ENCODE results near the gene NDUFS5. TPM values are rescaled to one million over a fixed set of nuclear protein-coding genes. Genes with fewer than 3 reads are reported as not detected.

Gene NDUFS5
- total RNA-seq, 1 experiment from 2014 or later: 316 TPM

DNA sequence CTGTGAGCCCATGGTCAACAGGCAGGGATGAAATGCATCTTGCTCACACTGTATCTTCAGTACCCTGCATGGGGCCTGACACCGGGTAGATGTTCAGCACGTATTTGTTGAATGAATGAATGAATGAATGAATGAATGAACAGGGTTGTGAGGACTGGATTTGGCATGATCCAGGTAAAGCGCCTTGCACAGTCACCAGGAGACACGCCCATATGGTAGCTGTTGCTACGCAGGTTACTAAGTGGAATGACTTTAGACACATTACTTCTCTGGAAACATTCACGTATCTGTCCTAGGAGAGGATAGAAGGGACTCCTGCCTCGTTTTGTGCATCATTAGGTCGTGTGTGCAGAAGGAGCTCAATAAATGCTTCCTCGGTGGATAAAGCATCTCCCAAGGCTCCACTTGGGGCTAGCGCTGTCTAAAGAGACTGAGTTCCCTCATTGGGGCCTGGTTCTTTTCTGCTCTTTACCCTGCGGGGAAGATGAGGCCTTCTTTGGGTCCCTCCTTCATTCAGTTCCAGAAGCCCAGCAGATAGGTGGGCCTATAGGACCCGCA, 54.2 kb downstream of the NDUFS5 start:
- TF ChIP-seq POLR2AphosphoS5 (IDR thresholded peaks at IDR 0.05; ENCODE audit: low read depth, low read length): no peak
- TF ChIP-seq, protein P1, sequence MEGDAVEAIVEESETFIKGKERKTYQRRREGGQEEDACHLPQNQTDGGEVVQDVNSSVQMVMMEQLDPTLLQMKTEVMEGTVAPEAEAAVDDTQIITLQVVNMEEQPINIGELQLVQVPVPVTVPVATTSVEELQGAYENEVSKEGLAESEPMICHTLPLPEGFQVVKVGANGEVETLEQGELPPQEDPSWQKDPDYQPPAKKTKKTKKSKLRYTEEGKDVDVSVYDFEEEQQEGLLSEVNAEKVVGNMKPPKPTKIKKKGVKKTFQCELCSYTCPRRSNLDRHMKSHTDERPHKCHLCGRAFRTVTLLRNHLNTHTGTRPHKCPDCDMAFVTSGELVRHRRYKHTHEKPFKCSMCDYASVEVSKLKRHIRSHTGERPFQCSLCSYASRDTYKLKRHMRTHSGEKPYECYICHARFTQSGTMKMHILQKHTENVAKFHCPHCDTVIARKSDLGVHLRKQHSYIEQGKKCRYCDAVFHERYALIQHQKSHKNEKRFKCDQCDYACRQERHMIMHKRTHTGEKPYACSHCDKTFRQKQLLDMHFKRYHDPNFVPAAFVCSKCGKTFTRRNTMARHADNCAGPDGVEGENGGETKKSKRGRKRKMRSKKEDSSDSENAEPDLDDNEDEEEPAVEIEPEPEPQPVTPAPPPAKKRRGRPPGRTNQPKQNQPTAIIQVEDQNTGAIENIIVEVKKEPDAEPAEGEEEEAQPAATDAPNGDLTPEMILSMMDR (IDR thresholded peaks at IDR 0.05): no peak
- TF ChIP-seq, protein P2, sequence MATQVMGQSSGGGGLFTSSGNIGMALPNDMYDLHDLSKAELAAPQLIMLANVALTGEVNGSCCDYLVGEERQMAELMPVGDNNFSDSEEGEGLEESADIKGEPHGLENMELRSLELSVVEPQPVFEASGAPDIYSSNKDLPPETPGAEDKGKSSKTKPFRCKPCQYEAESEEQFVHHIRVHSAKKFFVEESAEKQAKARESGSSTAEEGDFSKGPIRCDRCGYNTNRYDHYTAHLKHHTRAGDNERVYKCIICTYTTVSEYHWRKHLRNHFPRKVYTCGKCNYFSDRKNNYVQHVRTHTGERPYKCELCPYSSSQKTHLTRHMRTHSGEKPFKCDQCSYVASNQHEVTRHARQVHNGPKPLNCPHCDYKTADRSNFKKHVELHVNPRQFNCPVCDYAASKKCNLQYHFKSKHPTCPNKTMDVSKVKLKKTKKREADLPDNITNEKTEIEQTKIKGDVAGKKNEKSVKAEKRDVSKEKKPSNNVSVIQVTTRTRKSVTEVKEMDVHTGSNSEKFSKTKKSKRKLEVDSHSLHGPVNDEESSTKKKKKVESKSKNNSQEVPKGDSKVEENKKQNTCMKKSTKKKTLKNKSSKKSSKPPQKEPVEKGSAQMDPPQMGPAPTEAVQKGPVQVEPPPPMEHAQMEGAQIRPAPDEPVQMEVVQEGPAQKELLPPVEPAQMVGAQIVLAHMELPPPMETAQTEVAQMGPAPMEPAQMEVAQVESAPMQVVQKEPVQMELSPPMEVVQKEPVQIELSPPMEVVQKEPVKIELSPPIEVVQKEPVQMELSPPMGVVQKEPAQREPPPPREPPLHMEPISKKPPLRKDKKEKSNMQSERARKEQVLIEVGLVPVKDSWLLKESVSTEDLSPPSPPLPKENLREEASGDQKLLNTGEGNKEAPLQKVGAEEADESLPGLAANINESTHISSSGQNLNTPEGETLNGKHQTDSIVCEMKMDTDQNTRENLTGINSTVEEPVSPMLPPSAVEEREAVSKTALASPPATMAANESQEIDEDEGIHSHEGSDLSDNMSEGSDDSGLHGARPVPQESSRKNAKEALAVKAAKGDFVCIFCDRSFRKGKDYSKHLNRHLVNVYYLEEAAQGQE (IDR thresholded peaks at IDR 0.05; ENCODE audit: insufficient read depth in 1 of 2, low read depth in 2 of 2, low read length in 1 of 2): no peak
- no peak for TF ChIP-seq TCF7L2 (IDR thresholded peaks at IDR 0.05; ENCODE audit: low read depth, low read length)
- TF ChIP-seq SIN3A (IDR thresholded peaks at IDR 0.05; ENCODE audit: borderline replicate concordance, insufficient read depth, low read depth, low read length): no peak

DNA sequence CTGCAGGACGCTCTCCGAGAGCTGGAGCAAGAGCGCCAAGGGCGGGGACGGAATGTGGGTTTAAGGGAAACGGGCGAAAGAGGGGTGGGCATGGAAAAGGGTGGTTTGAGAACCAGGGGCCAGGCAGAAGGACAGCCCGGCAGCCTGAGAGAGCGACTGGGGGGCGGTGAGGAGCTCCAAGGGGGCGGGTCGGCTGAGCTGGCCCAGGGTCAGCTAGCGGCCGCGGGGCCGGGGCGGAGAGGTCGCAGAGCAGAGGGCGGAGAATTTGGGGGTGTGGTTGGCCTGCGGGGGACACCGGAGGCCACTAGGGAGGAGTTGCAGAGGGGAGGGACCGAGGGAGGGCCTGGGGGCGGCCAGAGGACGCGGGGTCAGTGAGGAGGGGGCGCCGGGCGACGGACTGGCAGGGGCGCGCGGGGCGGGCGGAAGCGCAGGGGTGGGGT, 54.7 kb downstream of the NDUFS5 start:
- Histone ChIP-seq H3K9me3 (ENCODE audit: control insufficient read depth, insufficient read depth, low read depth, low read length) (no peaks in the 10 kb centered on the region), H3K27ac (ENCODE audit: low read length) (no peak overlapping the region), H3K4me3 (ENCODE audit: low read depth in 2 of 2, low read length in 2 of 2) (peak overlapping the region; percentile 17 to 47; a peak in 3 of 4 replicates), H3K27me3 (ENCODE audit: control insufficient read depth, insufficient read depth, low read length) (peaks cover 4% of the 10 kb centered on the region; the same call in 1 of the 2 replicates), H3K36me3 (ENCODE audit: control insufficient read depth, insufficient read depth, low read length) (no peaks in the 10 kb centered on the region), H3K4me1 (ENCODE audit: control insufficient read depth, insufficient read depth, low read length) (peaks cover 4% of the 10 kb centered on the region)
- in situ Hi-C loops (cut with HindIII; ENCODE audit: low pct_unique_long_range_greater_than_20kb, low sequenced_read_pairs) (no loop called here), intact Hi-C loops (cut with micrococcal nuclease; ENCODE audit: unreplicated experiment) (no loop called here)
- TF ChIP-seq, protein P1 (IDR thresholded peaks at IDR 0.05): no peak
- TF ChIP-seq, protein P2 (IDR thresholded peaks at IDR 0.05; ENCODE audit: insufficient read depth in 1 of 2, low read depth in 2 of 2, low read length in 1 of 2): no peak
- no peak for TF ChIP-seq POLR2AphosphoS5 (IDR thresholded peaks at IDR 0.05; ENCODE audit: low read depth, low read length)
- no peak for TF ChIP-seq TCF7L2 (IDR thresholded peaks at IDR 0.05; ENCODE audit: low read depth, low read length)
- no peak for TF ChIP-seq SIN3A (IDR thresholded peaks at IDR 0.05; ENCODE audit: borderline replicate concordance, insufficient read depth, low read depth, low read length)
- DNase-seq (ENCODE audit: low read depth, low spot score) (no peak), ATAC-seq (peak; percentile 27; the same call in 1 of the 2 replicates)
- ChIA-PET CTCF (interaction anchor here (0.8 kb wide), 1 partner anchor 11 kb away, joined by 4 read pairs; no protein-coding TSS in a partner anchor), POLR2A (interaction anchor here (0.7 to 0.8 kb wide), 2 partner anchors 12 to 184 kb away, joined by 5 to 7 read pairs; no protein-coding TSS in a partner anchor)
- no TSS peak for BruUV-seq (replicated peaks)

More for the DNA sequence above, 54.2 kb downstream of the NDUFS5 start:
- peak overlapping the region; percentile 17 to 47; a peak in 3 of 4 replicates for H3K4me3 ChIP-seq (ENCODE audit: low read depth in 2 of 2, low read length in 2 of 2)
- in situ Hi-C loops (cut with HindIII; ENCODE audit: low pct_unique_long_range_greater_than_20kb, low sequenced_read_pairs) (no loop called here), intact Hi-C loops (cut with micrococcal nuclease; ENCODE audit: unreplicated experiment) (no loop called here)
- ChIA-PET POLR2A (interaction anchor here (0.5 to 0.7 kb wide), 2 partner anchors 12 to 170 kb away, joined by 4 to 5 read pairs; no protein-coding TSS in a partner anchor), CTCF (interaction anchor here (0.8 kb wide), 1 partner anchor 12 kb away, joined by 4 read pairs; no protein-coding TSS in a partner anchor)
- H3K27me3 ChIP-seq (ENCODE audit: control insufficient read depth, insufficient read depth, low read length): peaks cover 4% of the 10 kb centered on the region; the same call in 1 of the 2 replicates
- no TSS peak for BruUV-seq (replicated peaks)
- DNase-seq (ENCODE audit: low read depth, low spot score): no peak
- no peak overlapping the region for H3K27ac ChIP-seq (ENCODE audit: low read length)
- H3K36me3 ChIP-seq (ENCODE audit: control insufficient read depth, insufficient read depth, low read length): no peaks in the 10 kb centered on the region
- no peaks in the 10 kb centered on the region for H3K9me3 ChIP-seq (ENCODE audit: control insufficient read depth, insufficient read depth, low read depth, low read length)
- no peak for ATAC-seq
- peaks cover 4% of the 10 kb centered on the region for H3K4me1 ChIP-seq (ENCODE audit: control insufficient read depth, insufficient read depth, low read length)

Measured in Panc1 (cell line).